Colon (tissue), 2 donors: ENCODE results near the gene CPPED1.
"Not testable (repeated sequence)": the region's sequence is repeated elsewhere in the genome, so short reads cannot be mapped to it uniquely, and the experiment has no call there.

ENCODE experiments used
- FAIRE-seq: peaks from 2 replicates; lab custom pipeline; 2012; peaks lifted over from hg19 to GRCh38; lab: Jason Lieb, UNC
- donor health status: control.
- donor health status: control.

CPPED1 gene

DNA sequence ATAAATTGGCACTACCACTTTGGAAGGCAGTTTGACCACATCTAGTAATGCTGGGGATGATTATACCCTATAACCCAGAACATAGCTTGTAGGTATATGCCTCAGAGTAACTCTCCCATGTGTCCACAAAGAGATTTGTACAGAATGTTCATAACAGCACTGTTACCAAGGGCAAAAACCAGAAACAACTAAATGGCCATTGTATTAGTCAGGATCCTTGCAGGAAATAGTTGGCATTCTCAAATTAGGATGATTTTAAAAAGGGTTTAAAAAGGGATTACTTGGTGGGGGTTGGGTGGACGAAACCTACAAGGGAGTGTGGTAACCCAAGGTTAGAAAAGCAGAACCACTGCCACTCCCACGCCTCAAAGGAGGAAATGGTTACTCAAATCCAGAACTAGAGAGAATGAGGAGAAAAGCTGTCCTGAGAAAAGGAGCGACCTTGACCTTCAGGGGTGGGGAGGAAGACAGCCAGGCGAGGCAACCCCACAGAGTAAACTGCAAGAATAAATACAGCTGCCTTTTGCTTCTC lies 2.1 kb downstream of the CPPED1 start:
- FAIRE-seq = no peak

DNA sequence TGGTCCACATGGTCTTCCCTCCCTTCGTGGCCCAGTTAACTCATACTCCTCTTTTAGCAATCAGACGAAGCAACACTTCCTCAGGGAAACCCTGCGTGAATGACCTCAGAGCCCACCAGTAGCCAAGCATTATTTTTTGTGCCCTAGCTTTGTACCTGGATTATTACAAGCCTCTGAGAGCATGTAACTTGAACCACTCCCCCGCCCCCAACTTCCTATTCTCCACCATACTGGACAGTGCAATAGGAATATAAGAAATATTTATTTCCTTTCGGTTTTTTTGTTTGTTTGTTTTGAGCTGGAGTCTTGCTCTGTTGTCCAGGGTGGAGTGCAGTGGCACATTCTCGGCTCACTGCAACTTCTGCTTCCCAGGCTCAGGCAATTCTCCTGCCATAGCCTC lies 2.9 kb downstream of the CPPED1 start:
- FAIRE-seq = no peak

DNA sequence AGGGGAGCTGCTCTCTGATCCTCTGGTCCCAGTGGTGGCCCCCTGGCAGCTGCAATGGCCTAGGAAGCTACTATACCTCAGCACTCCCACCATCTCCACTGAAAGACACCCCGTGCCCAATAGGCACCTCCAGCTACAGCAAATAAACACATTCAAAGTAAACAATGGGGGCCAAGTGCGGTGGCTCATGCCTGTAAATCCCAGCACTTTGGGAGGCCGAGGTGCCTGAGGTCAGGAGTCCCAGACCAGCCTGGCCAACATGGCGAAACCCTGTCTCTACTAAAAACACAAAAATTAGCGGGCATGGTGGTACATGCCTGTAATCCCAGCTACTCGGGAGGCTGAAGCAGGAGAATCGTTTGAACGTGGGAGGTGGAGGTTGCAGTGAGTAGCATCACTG lies 3.7 kb downstream of the CPPED1 start:
- FAIRE-seq = not testable (repeated sequence)

DNA sequence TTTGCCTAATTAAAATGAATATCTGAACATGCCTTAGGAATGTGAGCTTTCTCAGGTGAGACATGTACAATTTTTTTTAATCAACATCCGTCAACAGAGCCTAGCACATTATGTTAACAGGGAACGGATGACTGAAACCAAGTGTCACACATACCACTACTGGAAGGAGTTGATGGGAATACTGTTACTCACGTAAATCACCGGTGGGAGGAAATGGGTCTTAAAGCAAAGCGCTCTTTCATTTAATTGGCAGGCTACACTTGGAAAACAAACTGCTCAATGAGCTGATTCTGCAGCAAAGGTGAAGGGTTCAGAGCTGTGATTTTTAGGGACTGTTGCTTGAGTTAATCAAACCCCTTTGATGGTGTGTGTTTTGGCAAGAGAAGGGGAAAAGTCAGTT lies 4.8 kb downstream of the CPPED1 start:
- no peak for FAIRE-seq

DNA sequence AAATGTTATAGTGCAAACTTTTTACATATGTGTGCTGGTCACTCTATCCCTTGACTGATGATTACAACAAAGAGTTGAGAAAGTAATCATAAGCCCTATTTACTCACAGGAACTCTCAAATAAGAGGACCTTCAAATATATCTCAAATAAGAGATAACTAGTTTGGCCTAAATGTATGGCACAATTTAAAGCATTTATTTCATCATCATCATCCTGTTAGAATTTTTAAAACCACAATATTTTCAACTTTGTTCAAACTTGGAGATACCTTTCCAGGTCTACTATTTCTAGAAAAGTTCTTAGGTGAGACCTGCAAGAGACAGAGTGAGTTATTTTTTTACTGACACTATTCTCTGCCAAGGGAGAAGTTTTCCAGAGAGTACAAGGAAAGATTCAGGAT lies 5.5 kb downstream of the CPPED1 start:
- no peak for FAIRE-seq

DNA sequence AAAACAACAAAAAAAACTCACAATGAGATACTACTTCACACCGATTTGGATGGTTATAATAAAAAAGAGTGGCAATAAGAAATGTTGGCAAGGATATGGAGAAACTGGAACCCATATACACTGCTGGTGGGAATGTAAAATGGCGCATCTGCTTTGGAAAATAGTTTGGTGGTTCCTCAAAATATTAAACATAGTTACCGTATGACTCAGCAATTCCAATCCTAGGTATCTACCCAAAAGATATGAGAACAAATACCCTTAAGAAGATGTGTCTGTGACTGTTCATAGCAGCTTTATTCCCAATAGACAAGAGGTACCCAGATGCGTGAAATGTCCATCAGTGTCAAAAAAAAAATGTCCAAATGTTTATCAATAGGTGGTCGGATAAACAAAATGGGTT lies 7.2 kb downstream of the CPPED1 start:
- no peak for FAIRE-seq

DNA sequence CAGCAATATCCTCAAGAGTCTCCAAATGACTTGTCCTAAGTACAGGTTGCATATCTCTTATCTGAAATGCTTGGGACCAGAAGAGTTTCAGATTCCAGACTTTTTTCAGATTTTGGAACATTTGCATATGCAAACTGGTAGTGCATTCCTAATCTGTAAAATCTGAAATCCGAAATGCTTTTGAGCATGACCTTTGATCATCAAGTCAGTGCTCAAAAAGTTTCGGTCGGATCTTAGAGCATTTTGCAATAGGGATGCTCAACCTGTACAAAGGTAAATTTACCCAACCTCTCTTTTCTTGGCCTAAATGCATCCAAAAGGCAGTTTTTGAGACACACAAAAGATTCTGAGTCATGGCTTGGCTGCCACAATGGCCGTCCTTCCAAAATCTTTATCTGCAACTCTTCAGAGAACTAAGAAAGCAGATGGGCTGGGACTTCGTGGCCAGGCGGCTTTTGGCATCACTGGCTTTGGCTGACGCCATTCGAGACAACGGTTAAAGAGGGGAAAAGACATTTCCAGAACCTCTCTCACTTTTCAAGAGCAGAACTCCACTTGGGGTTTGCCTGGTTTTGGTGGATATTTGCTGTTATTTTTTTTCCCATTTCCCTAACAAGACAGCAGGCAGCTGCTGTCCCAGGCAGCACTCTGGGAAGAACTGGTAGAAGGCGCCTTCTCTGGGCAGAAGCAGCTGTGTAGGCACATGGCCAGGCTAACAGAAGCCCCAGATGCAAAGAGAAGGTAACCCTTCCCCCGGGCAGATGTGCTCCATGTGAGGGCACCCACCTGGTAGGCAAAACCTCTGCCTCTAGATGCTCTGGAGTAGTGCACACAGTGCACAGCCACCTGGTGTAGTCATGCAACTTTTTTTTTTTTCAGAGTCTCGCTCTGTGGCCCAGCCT lies 8.9 kb downstream of the CPPED1 start:
- FAIRE-seq = no peak

DNA sequence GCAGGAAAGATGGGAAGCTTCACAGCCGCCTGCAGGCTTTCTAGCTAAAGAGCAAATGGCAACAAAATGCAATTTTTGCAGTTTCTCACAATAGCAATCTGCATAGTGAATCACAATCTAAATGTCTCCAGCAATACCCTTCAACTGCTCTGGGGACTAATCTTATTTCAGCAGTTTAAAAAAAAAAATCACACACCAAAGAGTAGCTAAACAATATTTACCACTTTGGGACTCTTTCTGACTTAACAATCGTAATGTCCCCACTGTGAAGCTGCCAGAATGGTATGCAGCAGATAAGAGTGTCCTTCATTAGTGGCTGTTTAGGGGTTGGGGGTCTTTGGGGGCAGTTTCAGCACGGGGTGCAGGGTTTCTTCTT lies 9.8 kb downstream of the CPPED1 start:
- FAIRE-seq = no peak

DNA sequence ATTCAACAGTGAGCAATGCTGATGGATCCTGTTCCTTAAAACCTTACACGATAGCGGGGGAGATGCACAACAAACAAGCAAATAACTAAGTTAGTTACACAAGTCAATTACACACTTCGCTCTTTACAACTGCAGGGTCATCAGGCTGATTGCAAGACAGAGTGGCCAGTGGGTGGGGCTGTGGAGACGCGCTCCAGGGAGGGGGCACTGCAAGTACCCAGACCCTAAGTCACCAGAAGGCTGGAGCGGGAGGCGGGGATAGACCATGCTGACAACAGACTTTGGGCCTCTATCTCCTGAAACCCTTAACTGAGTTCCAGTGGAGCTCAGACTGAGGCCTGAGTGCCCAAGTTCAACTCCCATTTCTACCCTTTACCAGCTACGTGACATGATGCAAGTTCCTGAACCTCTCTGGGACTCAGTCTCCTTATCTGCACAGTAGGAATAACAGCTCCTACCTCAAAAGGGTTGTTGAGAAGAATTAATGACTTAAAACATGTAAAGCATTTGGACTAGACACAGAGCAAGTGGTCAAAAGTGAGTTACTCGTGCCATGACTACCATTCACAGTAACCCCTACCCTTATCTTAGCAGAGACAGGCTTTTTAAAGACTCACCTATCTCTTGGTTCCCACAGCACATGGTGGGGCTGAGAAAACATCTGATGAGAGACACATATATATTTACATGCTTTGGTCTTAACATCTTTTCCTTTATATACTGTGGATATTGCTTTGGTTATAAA lies 10.4 kb downstream of the CPPED1 start:
- FAIRE-seq = no peak

DNA sequence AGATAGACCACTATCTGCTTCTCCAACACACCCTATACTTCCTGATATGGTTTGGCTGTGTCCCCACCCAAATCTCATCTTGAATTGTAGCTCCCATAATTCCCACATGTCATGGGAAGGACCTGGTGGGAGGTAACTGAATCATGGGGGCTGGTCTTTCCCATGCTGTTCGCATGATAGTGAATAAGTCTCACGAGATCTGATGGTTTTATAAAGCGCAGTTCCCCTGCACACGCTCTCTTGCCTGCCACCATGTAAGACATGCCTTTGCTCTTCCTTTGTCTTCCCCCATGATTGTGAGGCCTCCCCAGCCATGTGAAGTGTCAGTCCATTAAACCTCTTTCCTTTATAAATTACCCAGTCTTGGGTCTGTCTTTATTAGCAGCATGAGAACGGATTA lies 11.2 kb downstream of the CPPED1 start:
- not testable (repeated sequence) for FAIRE-seq

DNA sequence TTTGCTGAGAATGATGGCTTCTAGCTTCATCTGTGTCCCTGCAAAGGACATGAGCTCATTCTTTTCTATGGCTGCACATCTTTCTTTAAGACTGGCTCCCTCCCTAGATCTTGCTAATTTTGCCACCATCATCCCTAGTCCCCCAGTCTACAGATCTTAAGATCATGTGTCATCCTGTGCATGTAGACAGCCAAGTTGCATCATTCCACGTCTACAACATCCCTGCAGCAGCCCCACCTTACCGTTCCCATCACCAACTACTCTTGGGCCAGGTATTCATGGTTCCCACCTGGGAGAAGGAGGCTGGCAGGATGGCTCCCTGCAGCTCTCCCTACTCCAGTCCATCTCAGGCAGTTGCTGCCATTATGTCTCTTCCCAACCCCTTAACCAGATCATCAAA lies 12.3 kb downstream of the CPPED1 start:
- FAIRE-seq = no peak

DNA sequence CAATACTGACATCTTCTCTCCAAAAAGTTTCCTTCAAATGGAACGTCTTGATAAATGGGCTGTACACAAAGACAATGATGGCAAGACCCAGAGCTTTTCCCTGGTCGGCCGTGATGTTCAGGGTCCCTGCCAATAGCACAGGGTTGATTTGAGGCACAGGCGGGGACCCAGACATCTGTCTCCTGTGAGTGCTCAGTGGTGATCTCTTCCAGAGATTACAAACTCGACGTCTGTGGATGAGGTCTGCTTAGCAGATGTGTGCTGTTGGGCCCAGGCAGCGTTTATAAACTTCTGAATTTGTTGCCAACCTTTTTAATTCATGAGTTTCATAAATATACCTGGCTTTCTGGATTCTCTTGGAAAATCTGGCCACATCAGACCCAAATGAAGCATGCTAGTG lies 14.9 kb downstream of the CPPED1 start:
- FAIRE-seq = no peak

DNA sequence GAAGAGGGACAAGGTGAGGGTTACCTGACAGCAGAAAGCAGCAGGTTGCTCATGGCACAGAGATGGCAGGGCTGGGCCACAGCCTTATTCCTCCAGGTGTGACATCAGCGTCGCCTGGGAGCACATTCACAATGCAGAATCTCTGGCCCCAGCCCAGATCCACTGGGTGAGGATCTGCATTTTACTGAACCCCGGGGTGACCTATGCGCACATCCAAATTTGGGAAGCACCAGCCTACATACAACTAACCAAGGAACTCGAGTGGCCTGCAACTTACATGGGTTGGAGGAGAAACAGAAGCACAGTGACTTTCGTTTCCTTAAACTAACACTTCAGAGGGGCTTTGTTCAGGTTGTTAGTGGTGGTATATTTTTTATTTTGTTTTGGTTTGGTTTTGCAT lies 17.6 kb downstream of the CPPED1 start:
- no peak for FAIRE-seq

DNA sequence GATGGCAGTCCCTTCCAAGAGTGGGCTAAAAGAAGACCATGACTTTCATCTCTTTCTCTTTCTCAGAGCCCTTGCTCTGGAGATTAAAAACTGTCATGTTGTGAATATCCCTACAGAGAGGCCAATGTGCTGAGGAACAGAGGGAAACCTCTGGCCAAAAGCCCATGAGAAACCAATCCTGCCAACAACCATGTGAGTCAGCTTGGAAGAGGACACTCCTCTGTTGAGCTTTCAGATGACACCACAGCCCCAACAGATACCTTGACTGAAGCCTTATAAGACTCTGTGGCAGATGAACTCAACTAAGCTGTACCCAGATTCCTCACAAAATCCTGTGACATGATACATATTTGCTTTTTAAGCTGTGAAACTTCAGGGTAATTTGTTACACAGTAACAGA lies 19.6 kb downstream of the CPPED1 start:
- no peak for FAIRE-seq

DNA sequence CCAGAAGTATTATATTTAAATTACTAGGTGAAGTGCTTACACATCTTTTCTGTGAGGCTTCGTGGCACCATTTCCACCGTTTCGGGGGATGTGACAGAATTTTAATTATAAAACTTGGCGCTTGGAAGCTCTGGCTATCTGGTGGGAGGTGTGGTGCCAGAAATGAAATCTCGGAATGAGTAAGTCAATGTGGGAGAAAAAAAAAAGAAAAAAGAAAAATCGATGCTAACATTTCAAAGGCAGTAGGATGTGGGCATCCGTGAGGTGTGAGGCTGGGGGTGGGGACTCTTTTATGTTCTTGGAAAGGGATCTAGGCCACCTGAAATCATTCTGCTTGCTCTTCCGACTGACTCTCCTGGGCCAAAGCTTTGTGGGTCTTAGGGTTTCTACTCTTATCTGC lies 21.9 kb downstream of the CPPED1 start:
- FAIRE-seq = no peak

DNA sequence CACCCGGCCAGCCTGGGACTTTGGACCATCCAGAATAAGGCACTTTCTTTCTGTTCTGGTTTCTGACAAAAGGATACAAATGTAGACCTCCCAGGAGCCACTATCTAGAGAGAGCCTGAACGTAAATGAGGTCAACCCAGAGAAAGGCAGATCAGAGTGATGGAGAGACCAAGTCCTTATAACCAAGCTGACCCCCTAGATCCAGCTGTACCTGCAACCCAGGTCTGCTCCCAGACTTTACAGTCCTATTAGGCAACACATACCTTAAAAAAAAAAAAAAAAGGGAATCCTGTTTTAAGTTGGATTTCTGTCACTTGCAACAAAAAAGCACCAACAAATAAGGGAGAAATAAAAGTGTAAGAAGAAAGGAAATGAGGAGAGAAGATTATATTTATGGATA lies 23.2 kb downstream of the CPPED1 start:
- FAIRE-seq = no peak

DNA sequence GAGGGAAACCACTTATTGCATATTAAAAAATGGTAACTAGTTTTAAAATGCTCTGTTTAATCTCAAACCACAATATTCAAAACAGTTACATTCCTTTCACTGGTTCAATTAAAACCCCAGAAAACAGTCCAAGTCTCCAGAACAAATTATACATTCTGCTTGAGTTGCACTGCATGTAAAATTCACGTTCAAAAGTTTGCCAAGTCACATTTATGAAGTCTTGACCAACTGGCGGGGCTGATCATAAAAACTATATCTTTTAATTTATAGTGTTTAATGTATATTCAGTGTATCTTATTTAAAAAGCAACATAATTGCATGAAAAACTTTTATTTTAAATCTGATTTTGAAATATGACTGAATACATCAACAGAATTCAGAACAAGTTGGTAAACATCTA lies 25.0 kb downstream of the CPPED1 start:
- FAIRE-seq = no peak

DNA sequence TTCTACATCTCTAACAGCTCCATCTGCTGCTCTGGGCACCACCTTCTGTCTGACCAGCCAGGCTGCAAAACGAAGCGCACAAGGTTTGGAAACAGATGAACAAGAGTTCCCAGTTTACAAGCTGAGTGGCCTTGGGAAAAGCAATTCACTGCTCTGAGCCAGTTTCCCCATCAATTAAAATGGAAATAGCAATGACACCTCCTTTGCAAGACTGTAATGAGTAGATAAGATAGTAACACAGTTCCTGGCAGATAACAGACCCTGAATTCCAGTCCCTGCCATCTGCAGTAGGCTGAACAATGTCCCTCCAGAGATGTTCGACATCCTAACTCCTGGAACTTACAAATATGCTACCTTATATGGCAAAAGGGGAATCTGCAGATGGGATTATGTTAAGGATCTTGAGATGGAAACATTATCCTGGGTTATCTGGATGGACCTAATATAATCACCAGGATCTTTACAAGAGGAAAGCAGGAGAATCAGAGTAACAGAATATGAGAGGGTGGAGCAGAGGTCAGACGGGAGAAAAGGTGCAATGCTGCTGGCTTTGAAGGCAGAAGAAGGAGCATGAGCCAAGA lies 27.9 kb downstream of the CPPED1 start:
- no peak for FAIRE-seq

DNA sequence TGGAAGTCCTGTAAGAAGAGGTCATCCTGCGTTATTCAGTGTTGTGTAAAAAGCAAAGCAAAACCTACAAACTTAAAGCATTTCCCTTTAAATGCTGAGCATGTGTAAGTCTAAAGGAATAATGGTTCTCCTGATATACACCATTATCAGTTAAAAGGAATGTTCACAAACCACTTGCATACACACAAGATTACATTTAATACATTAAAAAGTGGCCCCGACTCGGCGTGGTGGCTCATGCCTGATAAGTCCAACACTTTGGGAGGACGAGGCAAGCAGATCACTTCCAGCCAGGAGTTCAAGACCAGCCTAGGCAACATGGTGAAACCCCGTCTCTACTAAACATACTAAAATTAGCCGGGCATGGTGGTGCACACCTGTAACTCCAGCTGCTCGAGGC lies 30.5 kb downstream of the CPPED1 start:
- FAIRE-seq = no peak

DNA sequence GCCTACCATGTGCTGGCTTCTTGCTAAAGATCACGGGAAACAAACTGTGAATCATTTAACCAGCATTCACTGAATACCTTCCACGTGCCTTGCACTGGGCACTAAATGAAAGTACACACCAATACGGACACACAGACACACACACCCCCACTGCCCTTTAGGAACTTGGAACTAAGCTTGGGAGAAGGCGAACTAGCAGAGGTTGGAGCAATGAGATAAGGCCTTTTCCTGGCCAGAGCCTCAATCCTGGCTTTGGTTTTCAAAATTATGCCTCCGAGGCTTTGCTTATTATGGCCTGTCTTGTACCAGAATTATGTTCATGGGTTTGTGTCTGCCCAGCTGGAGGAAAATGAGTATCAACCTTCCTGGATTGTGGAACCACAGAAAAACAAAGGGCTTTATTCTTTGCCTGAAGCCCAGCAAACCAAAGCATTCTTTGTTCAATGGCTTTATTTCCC lies 32.3 kb downstream of the CPPED1 start:
- no peak for FAIRE-seq

DNA sequence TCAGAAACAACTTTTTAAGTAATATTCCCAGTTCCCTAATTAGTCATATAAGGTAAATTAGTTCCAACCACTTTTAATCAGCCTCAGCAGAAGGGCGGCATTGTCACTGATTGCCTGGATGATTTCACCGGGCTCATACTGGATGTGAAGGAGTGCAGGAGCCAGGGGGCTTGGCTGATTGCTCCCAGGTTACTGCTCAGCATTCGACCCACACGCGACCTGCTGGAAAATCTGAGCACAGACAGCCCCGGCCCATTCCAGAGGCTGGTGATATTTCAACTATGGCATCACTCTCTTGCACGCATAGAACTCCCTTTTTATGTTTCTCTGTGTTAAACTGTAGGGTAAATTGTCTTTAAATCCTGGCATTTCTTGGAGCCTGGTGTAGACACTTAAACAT lies 34.2 kb downstream of the CPPED1 start:
- FAIRE-seq = no peak

DNA sequence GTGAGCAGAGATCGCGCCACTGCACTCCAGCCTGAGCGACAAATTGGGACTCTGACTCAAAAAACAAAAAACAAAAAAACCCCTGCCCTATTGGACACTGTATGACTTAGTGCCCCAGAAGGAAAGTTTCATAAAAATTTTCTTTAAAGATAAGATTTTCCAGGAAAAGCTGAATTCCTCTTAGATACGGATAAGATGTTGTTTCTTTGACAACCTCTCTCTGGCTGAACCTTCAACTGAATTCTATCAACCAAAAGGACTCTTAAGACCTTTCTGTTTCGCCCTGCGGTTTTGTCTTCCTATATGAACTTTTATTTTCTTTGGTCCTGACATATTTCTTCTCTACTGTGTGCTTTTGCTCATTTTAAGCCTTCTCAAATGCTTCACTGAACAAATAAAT lies 35.8 kb downstream of the CPPED1 start:
- FAIRE-seq = no peak

DNA sequence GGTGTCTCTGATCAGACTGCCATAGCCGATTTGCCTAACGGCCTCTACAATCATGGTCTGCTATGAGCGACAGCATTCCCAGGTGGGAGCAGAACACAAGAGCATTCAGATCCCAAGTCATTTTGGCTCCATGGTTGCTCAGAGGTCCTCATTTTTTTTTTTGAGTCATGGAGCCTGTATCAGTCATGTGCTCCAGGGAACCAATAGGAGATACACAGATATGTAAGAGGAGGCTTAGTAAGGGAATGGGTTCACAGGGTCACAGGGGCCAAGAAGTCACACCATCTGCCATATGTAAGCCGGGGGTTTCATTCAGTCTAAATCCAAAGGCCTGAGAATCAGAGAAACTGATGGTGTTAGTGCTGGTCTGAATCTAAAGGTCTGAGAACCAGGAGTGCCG lies 36.8 kb downstream of the CPPED1 start:
- no peak for FAIRE-seq
